Ureter (tissue), 1 donor: Measurements from ENCODE around the gene C5orf34. TPM values are rescaled to one million over a fixed set of nuclear protein-coding genes. Genes with fewer than 3 reads are reported as not detected.
"Not testable (repeated sequence)": the region's sequence is repeated elsewhere in the genome, so short reads cannot be mapped to it uniquely, and the experiment has no call there.

Source experiments
- DNase-seq: peaks from one replicate; pipeline ENCODE4 v3.0.0-alpha.2; 2020; ENCODE audit warnings: low spot score
- total RNA-seq: library from RNA; stranded (reverse); gene quantifications from one replicate; pipeline ENCODE4 v1.2.4, GENCODE V29; 2023
- donor health status: DM: yes; HTN: yes; CAD: no.

Gene C5orf34
- total RNA-seq, 1 donor from 2014 or later, result 3.2 TPM

GRCh38 chr5:43515678-43516048, 715 bp upstream of the C5orf34 start:
- DNase-seq, result no peak

DNA sequence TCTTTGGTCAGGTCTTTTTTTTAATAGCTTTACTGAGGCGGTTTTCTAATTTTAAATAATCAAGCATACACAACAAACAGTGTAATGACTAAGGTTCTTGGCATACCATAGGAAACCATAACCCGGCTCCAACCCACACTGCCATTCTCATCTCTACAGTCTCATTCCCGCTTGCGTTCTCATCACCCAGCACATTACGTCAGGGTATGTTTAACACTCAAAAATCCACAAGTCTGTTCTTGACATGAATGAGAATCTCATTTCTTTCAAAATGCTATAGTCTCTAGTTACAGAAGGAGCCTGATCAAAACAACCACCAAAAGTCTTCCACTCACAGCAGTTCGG, 505 bp downstream of the C5orf34 start:
- no peak for DNase-seq

DNA sequence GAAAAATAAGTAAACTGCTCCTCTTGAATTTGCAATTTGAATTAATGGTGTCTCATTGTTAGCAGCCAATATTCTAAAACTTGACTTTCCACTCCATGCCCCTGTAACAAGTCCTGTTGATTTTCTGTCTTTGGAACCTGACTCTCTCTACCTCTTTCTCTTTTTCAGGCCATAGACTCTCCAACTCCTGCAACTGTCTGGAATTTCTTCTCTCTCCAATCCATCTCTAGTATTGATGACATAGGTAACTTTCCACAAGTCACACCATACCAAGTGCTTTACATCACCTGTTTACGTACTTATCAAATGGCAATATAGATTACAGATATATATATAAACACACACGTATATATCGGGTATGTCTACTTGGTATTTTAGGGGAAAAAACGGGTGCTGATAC, 923 bp downstream of the C5orf34 start:
- DNase-seq, result no peak

DNA sequence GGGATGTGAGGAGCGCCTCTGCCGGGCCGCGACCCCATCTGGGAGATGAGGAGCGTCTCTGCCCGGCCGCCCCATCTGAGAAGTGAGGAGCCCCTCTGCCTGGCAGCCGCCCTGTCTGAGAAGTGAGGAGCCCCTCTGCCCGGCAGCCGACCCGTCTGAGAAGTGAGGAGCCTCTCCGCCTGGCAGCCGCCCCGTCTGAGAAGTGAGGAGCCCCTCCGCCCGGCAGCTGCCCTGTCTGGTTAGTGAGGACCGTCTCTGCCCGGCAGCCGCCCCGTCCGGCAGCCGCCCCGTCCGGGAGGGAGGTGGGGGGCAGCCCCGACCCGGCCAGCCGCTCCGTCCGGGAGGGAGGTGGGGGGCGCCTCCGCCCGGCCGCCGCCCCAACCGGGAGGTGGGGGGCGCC, 3.9 kb downstream of the C5orf34 start:
- not testable (repeated sequence) for DNase-seq

- no peak for DNase-seq
Observed at GRCh38 chr5:43498581-43498980, 16.4 kb downstream of the C5orf34 start.

DNA sequence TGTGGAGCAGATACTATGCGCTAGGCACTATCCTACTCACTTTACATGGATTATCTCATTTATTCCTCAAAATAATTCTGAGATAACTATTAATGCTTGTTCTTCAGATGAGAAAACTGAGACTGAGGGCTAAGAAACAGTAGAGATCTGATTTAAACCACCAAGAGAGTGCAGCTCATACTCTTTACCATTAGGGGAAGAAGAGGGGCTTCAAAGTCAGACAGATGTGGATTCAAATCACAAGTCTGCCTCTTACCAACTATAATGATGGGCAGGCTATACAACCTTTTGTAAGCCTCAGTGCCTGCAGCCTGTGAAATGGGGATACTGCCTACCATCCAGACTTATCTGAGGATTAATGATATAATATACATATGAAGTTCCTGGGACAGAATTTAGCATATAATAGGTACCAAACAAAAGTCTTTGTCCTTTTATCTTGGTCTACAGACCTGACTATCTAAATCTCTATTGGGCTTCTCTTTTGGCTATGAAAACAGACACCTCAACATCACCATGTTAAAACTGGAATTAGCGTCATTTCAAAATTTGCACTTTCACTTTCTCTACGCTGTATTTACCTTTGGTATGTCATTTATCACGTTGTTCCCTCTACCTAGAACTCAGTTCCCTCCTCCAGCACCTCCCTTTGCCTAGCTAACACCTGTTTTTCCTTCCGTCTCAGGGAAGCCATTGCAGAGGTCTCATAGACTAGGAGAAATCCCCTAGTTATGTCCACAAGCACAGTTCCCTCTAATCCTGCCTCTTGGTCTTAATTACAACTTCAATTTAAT, 17.4 kb downstream of the C5orf34 start:
- DNase-seq, result no peak

DNA sequence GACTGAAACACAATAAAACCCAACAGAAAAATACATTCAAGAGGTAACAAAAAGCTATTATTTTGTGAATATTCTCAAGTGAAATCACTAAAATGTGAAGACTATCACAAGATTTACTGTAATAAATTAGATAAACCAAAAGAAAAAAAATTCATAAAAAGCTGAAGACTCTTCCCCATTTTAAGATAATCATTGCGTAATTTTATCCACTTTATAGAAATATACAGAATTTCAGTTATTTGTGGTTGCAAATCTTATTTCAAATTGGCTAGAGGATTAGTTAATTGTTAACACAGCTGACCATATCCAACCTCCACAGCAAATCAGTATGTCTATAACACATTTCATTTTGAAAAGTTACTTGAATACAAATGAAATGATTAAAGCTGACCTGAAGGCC, 23.6 kb downstream of the C5orf34 start:
- DNase-seq, result no peak

- DNase-seq, result no peak
Observed at GRCh38 chr5:43486353-43486752, 28.6 kb downstream of the C5orf34 start.

- DNase-seq, result no peak
Observed at GRCh38 chr5:43485406-43485805, 29.5 kb downstream of the C5orf34 start.

GRCh38 chr5:43484106-43484849, 30.7 kb downstream of the C5orf34 start:
- DNase-seq, result peak; percentile 91

GRCh38 chr5:43483298-43484105, 31.4 kb downstream of the C5orf34 start, which contains the start of gene TMEM267:
Gene TMEM267 (minus strand): TSS chr5:43483865. CDS start chr5:43453969, 29,896 bp downstream.
- peak; percentile 94 for DNase-seq

- no peak for DNase-seq
Observed at GRCh38 chr5:43482490-43483297, 32.3 kb downstream of the C5orf34 start.

DNA sequence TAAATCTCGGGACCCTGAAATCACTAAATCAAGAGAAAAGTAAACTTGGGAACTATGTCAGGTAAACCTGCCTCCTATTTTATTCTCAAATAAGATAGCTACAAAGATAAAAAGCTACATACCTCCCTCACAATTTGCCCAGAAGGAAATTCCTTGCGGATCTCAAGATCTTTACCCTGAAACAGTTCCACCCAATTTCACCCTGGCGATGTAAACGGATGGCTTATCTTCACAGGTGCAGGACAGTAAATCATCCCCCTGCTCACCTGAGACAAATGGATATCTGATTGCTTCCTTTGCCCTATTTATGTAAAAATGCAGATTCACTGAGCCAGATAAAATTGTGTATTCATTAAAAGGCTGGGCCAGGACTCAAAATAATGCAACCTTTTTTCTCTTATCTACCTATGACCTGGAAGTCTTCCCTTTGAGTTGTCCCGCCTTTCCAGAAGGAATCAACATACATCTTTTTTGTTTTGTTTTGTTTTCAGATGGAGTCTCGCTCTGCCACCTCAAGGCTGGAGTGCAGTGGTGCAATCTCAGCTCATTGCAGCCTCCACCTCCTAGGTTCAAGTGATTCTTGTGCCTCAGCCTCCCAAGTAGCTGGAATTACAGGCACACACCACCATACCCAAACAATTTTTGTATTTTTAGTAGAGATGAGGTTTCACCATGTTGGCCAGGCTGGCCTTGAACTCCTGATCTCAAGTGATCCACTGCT, 45.1 kb downstream of the C5orf34 start:
- DNase-seq, result no peak

- no peak for DNase-seq
Observed at GRCh38 chr5:43467100-43467499, 47.8 kb downstream of the C5orf34 start.

DNA sequence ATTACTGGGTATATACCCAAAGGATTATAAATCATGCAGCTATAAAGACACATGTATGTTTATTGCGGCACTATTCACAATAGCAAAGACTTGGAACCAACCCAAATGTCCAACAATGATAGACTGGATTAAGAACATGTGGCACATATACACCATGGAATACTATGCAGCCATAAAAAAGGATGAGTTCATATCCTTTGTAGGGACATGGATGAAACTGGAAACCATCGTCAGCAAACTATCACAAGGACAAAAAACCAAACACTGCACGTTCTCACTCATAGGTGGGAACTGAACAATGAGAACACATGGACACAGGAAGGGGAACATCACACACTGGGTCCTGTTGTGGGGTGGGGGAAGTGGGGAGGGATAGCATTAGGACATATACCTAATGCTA, 49.5 kb downstream of the C5orf34 start:
- not testable (repeated sequence) for DNase-seq

DNA sequence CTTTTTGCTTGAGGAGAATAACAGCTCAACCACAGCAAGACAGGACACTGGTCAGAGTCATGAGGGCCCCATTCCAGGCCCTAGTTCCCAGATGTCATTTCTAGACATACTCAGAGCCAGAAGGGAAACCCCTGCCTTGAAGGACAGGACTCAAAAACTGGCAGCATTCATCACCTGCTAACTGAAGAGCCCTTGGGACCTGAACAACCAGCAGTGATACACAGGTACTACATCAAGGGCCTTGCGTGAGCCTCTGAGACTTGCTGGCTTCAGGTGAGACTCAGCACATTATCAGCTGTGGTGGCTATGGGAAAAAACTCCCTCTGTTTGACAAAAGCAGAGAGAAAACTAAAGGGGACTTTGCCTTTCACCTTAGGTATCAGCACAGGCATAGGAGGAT, 53.9 kb downstream of the C5orf34 start:
- DNase-seq, result no peak

GRCh38 chr5:43456556-43456955, 58.4 kb downstream of the C5orf34 start:
- no peak for DNase-seq

- DNase-seq, result not testable (repeated sequence)
Observed at GRCh38 chr5:43441575-43441974, 73.4 kb downstream of the C5orf34 start.

GRCh38 chr5:43437062-43437660, 77.8 kb downstream of the C5orf34 start:
- no peak for DNase-seq
